Lower leg skin (tissue), 4 donors: Measurements from ENCODE around the gene CLDN2. TPM values are rescaled to one million over a fixed set of nuclear protein-coding genes. Genes with fewer than 3 reads are reported as not detected.

Experiments used
- DNase-seq, 2 donors: peaks; one replicate each; pipeline ENCODE4 v3.0.0-alpha.2; 2019; ENCODE audit warnings: low spot score in 2 of 2
- H3K4me3 ChIP-seq: fragments of 200-600 bp; sonication (generic); 2 replicates; pipeline ENCODE4 v1.5.1; 2017; ENCODE audit warnings: mild to moderate bottlenecking, low read depth; ENCODE audit not compliant: poor library complexity, severe bottlenecking
- CTCF ChIP-seq, 3 donors: fragments of 450-650 bp; IDR thresholded peaks; one replicate each; pipeline ENCODE4 v1.5.1; 2016; ENCODE audit warnings: antibody characterized with exemption in 3 of 3, mild to moderate bottlenecking in 3 of 3, moderate library complexity in 2 of 3
- POLR2A ChIP-seq, 2 donors: fragments of 450-650 bp; IDR thresholded peaks; one replicate each; pipeline ENCODE4 v1.6.1; 2016 to 2017; ENCODE audit warnings: antibody characterized with exemption in 2 of 2, mild to moderate bottlenecking in 1 of 2, moderate library complexity in 1 of 2
- WGBS, 2 donors: methylation state at CpG; one replicate each; pipeline ENCODE4 v1.1.5; 2018; 5-methylcytosine and 5-hydroxymethylcytosine counted together
- intact Hi-C: fragments of 100-400 bp; cut with DNase I; formaldehyde crosslinking; loops from one replicate; pipeline ENCODE4 v1.15.0; 2023; ENCODE audit warnings: low total_unique reads
- total RNA-seq, 4 donors: library from RNA; depleted of rRNA; stranded (reverse); fragments of >200 nt; gene quantifications; one replicate each; pipeline ENCODE4 v1.1.0, GENCODE V29; 2016

Gene CLDN2
- total RNA-seq, 4 donors from 2014 or later: not detected

GRCh38 chrX:106894392-106894909 is 25.8 kb upstream of the CLDN2 start:
- H3K4me3 ChIP-seq: no peak overlapping the region
- 12 to 18% methylated on average over 5 to 6 of the region's 6 CpGs for WGBS, 2 donors
- TF ChIP-seq POLR2A (IDR thresholded peaks at IDR 0.05) (no peak), CTCF (IDR thresholded peaks at IDR 0.05) (no peak)
- intact Hi-C loops: no loop called here
- DNase-seq: no peak

- TF ChIP-seq POLR2A (IDR thresholded peaks at IDR 0.05) (no peak), CTCF (IDR thresholded peaks at IDR 0.05) (no peak)
- DNase-seq: no peak
- 18 to 33% methylated on average over 2 to 3 of the region's 3 CpGs for WGBS, 2 donors
- no peak overlapping the region for H3K4me3 ChIP-seq
- intact Hi-C loops: no loop called here
Measured at GRCh38 chrX:106894978-106895452, 25.2 kb upstream of the CLDN2 start.

- 68 to 74% methylated on average over 6 of the region's 6 CpGs for WGBS, 2 donors
- no peak for DNase-seq
- intact Hi-C loops: no loop called here
- H3K4me3 ChIP-seq: no peak overlapping the region
- no peak for TF ChIP-seq POLR2A (IDR thresholded peaks at IDR 0.05)
- no peak for TF ChIP-seq CTCF (IDR thresholded peaks at IDR 0.05)
Measured at GRCh38 chrX:106897259-106897658, 22.9 kb upstream of the CLDN2 start.

DNA sequence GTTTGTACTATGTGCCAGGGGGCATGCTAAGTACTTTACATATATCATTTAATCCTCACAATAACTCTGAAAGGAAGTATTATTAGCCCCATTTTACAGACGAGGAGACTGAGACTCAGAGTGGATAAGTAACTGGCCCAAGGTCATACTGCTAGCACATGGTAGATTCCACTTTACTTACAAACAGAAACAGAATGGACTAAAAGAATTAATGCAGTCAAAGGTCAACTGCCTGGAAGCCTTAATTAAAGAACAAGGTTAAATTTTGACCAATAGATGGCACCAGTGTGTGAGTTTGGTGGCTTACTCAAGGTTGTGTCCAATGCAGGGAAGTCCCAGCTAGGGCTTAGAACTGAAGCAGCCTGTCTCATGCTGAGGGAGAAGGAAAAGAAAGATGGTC is 21.7 kb upstream of the CLDN2 start:
- H3K4me3 ChIP-seq: no peak overlapping the region
- TF ChIP-seq POLR2A (IDR thresholded peaks at IDR 0.05): no peak
- TF ChIP-seq CTCF (IDR thresholded peaks at IDR 0.05): no peak
- no peak for DNase-seq
- intact Hi-C loops: no loop called here
- WGBS, 2 donors: 36 to 67% methylated on average over 1 of the region's 1 CpG

DNA sequence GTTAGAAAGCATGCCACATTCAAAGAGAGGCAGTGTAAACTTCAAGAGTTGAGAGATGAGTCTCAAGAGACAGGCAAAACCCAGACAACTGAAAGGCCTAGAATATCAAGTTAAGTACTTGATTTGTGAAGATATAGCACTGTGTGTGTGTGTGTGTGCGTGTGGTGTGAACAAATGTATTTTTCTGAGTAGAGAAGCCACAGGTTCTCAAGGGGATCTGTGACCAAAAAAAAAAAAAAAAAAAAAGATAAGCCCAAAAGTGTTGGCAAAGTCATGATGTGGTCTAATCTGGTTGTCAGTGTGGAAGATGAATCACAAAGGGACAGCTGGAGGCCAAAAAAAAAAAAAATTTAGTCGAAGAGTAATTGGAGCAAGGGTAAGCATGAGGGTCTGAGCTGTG is 20.9 kb upstream of the CLDN2 start:
- no peak for DNase-seq
- intact Hi-C loops: no loop called here
- 52 to 71% methylated on average over 2 of the region's 2 CpGs for WGBS, 2 donors

More for the DNA sequence above, 20.9 kb upstream of the CLDN2 start:
- H3K4me3 ChIP-seq: no peak overlapping the region
- TF ChIP-seq CTCF (IDR thresholded peaks at IDR 0.05): no peak
- no peak for TF ChIP-seq POLR2A (IDR thresholded peaks at IDR 0.05)
